Measurements from ENCODE around the gene SLC34A3. TPM values are rescaled to one million over a fixed set of nuclear protein-coding genes. Genes with fewer than 3 reads are reported as not detected.

The SLC34A3 gene
- polyA plus RNA-seq, 2 of the 4 experiments (the other 2 are of a cell fraction), result 0.05 TPM; not detected in 1

DNA sequence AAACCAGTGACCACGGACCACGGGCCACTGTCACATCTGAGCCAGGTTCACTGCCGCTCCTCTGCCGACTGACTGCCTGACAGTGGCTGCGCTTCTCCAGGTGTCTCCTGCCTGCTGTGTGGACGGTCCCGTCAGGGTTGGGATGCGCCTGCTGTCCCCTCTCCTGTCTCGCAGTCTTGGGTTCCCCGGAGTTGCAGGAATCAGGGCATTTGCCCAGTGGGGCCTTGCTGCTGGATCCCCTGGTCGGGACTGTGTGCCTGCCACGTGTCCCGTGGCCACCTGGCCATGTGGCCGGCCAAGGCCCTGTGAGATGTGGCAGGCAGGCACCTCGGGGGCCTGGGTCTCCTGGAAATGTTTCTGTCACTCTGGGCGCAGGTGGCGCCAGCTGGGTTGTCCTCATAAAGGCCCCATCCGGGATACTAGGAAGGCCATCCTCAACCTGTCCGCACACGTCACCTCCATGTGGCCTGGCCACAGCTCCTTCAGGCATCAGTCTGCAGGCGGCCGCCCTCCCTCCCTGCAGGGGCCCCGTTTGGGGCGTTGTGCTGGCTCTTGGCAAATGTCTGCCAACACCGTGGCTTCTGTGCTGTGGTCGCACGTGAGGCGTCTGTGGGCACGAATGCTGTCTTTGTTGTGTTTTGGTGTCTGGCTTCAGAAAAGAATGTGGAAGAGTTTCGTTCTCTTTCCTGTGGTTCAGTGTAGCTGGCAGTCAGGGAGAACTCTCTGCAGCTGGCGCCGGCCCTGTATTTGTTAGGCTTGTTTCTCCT, 40.4 kb downstream of the SLC34A3 start:
- Histone ChIP-seq H3K4me1 (peaks cover 34% of the 10 kb centered on the region), H3K4me2 (no peak overlapping the region), H3K9me3 (no peaks in the 10 kb centered on the region), H3K4me3 (no peak overlapping the region), H3K27ac (no peak overlapping the region)
- FAIRE-seq (no peak), ATAC-seq (no peak), DNase-seq (ENCODE audit: low read depth in 1 of 2, low spot score in 1 of 2) (no peak)
- TF ChIP-seq MYC (IDR thresholded peaks at IDR 0.05; ENCODE audit: borderline replicate concordance, low read length) (no peak), EP300 (IDR thresholded peaks at IDR 0.05) (no peak)
- TF ChIP-seq, protein P1, sequence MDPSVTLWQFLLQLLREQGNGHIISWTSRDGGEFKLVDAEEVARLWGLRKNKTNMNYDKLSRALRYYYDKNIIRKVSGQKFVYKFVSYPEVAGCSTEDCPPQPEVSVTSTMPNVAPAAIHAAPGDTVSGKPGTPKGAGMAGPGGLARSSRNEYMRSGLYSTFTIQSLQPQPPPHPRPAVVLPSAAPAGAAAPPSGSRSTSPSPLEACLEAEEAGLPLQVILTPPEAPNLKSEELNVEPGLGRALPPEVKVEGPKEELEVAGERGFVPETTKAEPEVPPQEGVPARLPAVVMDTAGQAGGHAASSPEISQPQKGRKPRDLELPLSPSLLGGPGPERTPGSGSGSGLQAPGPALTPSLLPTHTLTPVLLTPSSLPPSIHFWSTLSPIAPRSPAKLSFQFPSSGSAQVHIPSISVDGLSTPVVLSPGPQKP (IDR thresholded peaks at IDR 0.05; ENCODE audit: low read depth, low read length), result no peak
- WGBS (ENCODE audit: missing lambda C conversion rate), result 91% methylated on average over 29 of the region's 32 CpGs
- CTCF ChIA-PET, result interaction anchor here (1.9 to 4.2 kb wide), 2 partner anchors 9 to 35 kb away, joined by 8 to 43 read pairs; no protein-coding TSS in a partner anchor
- POLR2A ChIA-PET, result no interaction called here

DNA sequence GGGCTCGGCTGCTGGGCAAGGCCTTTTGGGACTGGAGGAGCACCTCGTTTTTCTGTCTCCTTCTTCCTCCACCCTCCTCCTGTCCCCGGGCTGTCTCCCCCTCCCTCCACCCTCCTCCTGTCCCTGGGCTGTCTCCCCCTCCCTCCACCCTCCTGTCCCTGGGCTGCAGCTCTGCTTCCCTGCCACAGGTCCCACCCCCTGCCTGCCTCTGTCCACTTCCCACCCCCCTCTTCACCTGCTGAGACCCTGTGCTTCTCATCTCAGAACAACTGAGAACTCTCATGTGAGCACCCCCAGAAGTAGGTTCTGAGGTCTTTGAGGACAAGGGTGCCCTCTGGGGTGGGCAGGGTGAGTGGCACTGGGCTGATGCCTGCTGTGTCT, 41.0 kb downstream of the SLC34A3 start:
- Histone ChIP-seq H3K27ac (no peak overlapping the region), H3K9me3 (no peaks in the 10 kb centered on the region), H3K4me3 (no peak overlapping the region), H3K4me1 (peaks cover 40% of the 10 kb centered on the region), H3K4me2 (no peak overlapping the region)
- DNase-seq (ENCODE audit: low read depth in 1 of 2, low spot score in 1 of 2) (no peak), ATAC-seq (no peak), FAIRE-seq (no peak)
- TF ChIP-seq ZNF302 (CRISPR knock-in tag; IDR thresholded peaks at IDR 0.05), result no peak
- TF ChIP-seq CHD4 (IDR thresholded peaks at IDR 0.05; ENCODE audit: borderline replicate concordance), result no peak
- TF ChIP-seq, protein P2, sequence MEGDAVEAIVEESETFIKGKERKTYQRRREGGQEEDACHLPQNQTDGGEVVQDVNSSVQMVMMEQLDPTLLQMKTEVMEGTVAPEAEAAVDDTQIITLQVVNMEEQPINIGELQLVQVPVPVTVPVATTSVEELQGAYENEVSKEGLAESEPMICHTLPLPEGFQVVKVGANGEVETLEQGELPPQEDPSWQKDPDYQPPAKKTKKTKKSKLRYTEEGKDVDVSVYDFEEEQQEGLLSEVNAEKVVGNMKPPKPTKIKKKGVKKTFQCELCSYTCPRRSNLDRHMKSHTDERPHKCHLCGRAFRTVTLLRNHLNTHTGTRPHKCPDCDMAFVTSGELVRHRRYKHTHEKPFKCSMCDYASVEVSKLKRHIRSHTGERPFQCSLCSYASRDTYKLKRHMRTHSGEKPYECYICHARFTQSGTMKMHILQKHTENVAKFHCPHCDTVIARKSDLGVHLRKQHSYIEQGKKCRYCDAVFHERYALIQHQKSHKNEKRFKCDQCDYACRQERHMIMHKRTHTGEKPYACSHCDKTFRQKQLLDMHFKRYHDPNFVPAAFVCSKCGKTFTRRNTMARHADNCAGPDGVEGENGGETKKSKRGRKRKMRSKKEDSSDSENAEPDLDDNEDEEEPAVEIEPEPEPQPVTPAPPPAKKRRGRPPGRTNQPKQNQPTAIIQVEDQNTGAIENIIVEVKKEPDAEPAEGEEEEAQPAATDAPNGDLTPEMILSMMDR (IDR thresholded peaks at IDR 0.05), result no peak
- TF ChIP-seq RFX5 (IDR thresholded peaks at IDR 0.05), result no peak
- TF ChIP-seq TFCP2L1 (CRISPR knock-in tag; IDR thresholded peaks at IDR 0.05), result no peak
- no peak for TF ChIP-seq MAZ (IDR thresholded peaks at IDR 0.05; ENCODE audit: borderline replicate concordance, low read depth, low read length)
- no peak for TF ChIP-seq NR3C1 (IDR thresholded peaks at IDR 0.05)
- TF ChIP-seq POLR2AphosphoS2 (conservative IDR thresholded peaks at IDR 0.05; ENCODE audit: low read length), result no peak
- no peak for TF ChIP-seq EHF (CRISPR knock-in tag; IDR thresholded peaks at IDR 0.05)
- TF ChIP-seq GATA3 (IDR thresholded peaks at IDR 0.05; ENCODE audit: borderline replicate concordance), result no peak
- TF ChIP-seq, protein P3, sequence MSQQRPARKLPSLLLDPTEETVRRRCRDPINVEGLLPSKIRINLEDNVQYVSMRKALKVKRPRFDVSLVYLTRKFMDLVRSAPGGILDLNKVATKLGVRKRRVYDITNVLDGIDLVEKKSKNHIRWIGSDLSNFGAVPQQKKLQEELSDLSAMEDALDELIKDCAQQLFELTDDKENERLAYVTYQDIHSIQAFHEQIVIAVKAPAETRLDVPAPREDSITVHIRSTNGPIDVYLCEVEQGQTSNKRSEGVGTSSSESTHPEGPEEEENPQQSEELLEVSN (IDR thresholded peaks at IDR 0.05; ENCODE audit: borderline replicate concordance, low read depth), result no peak
- TF ChIP-seq RARB (CRISPR knock-in tag; IDR thresholded peaks at IDR 0.05), result no peak
- TF ChIP-seq FOSB (CRISPR knock-in tag; IDR thresholded peaks at IDR 0.05), result no peak
- TF ChIP-seq ZSCAN20 (CRISPR knock-in tag; IDR thresholded peaks at IDR 0.05), result no peak
- TF ChIP-seq, protein P4, sequence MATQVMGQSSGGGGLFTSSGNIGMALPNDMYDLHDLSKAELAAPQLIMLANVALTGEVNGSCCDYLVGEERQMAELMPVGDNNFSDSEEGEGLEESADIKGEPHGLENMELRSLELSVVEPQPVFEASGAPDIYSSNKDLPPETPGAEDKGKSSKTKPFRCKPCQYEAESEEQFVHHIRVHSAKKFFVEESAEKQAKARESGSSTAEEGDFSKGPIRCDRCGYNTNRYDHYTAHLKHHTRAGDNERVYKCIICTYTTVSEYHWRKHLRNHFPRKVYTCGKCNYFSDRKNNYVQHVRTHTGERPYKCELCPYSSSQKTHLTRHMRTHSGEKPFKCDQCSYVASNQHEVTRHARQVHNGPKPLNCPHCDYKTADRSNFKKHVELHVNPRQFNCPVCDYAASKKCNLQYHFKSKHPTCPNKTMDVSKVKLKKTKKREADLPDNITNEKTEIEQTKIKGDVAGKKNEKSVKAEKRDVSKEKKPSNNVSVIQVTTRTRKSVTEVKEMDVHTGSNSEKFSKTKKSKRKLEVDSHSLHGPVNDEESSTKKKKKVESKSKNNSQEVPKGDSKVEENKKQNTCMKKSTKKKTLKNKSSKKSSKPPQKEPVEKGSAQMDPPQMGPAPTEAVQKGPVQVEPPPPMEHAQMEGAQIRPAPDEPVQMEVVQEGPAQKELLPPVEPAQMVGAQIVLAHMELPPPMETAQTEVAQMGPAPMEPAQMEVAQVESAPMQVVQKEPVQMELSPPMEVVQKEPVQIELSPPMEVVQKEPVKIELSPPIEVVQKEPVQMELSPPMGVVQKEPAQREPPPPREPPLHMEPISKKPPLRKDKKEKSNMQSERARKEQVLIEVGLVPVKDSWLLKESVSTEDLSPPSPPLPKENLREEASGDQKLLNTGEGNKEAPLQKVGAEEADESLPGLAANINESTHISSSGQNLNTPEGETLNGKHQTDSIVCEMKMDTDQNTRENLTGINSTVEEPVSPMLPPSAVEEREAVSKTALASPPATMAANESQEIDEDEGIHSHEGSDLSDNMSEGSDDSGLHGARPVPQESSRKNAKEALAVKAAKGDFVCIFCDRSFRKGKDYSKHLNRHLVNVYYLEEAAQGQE (IDR thresholded peaks at IDR 0.05), result no peak
- TF ChIP-seq SMC3 (IDR thresholded peaks at IDR 0.05), result no peak
- no peak for TF ChIP-seq HOXB5 (CRISPR knock-in tag; IDR thresholded peaks at IDR 0.05)
- TF ChIP-seq FOXS1 (CRISPR knock-in tag; IDR thresholded peaks at IDR 0.05), result no peak
- TF ChIP-seq RAD21 (conservative IDR thresholded peaks at IDR 0.05 in 1 of 2, IDR thresholded peaks at IDR 0.05 in 1 of 2), result no peak
- ChIA-PET POLR2A (no interaction called here), CTCF (interaction anchor here (1.4 to 4.2 kb wide), 5 partner anchors 10 to 35 kb away, joined by 4 to 43 read pairs (median 7); partner anchors contain the start of gene NRARP)
- WGBS (ENCODE audit: missing lambda C conversion rate), result 67% methylated on average over 2 of the region's 3 CpGs
